ENCODE results near the gene NNAT. TPM values are rescaled to one million over a fixed set of nuclear protein-coding genes. Genes with fewer than 3 reads are reported as not detected.
A peak's percentile ranks its signal among the peaks of the same experiment; 100 is the strongest.

Gene NNAT
- total RNA-seq, 1 experiment from 2014 or later: not detected

DNA sequence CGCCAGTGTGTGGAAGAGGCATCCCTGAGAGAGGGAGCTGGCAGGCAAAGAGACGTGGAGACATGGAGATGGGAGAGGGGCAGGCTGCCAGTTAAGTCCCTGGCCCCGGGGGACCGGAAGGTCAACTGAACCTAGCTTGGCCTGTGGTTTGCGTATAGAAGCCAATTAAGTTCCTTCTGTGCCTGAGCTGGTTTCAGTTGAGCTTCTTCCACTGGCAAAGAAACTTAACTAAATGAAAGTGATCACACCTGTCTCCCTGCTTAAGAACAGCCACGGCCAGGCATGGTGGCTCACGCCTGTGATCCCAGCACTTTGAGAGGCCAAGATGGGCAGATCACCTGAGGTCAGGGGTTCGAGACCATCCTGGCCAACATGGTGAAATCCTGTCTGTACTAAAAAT lies 26.7 kb upstream of the NNAT start:
- no peak for DNase-seq
- Histone ChIP-seq H3K36me3 (no peaks in the 10 kb centered on the region), H3K4me3 (no peak overlapping the region), H3K27me3 (no peaks in the 10 kb centered on the region; the same call in 1 of the 2 replicates), H3K9me3 (no peaks in the 10 kb centered on the region)

DNA sequence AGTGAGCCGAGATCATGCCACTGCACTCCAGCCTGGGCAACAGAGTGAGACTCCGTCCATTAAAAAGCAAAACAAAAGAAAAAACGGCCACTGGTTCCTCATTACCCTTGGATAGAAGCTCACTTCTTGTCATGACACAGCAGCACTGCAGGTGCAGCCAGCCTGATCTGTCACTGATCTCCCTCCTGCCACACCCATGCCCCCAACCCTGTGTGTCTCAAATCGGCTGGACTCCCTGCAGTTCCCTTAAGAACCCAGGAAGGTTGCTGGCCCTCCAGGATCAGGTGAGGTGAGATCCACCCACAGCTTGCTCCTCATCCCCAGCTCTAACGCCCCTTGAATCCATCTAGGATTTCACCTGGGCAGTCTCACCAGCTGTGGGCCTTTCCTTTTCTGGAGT lies 26.3 kb upstream of the NNAT start:
- H3K4me3 ChIP-seq: no peak overlapping the region
- no peaks in the 10 kb centered on the region for H3K9me3 ChIP-seq
- H3K36me3 ChIP-seq: no peaks in the 10 kb centered on the region
- no peak for DNase-seq
- no peaks in the 10 kb centered on the region; the same call in 1 of the 2 replicates for H3K27me3 ChIP-seq

DNA sequence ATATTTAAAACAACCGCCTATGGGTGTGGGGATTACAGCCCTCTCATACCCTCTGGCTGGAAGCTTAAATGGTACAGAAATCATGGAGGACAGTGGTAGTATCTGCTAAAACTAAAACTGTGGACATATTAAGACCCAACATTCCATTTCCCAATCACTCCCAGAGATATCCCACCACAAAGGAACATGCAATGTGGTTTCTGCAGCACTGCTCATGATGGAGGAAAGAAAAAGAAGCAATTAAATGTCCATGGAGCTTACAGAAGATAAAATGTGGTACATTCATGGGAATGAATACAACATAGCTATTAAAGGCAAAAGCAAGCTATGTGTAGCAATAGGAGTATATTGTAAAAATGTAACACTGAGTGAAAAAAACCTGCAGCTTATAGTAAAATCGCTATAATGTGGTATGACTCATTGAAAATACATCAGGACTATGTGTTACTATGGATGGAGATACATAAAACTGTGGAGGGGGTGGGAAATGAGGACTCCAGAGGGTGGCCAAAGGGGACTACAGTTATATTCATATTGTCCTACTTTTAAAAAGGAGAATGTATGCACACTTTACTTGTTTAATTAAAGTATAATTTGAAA lies 22.9 kb upstream of the NNAT start:
- no peak for DNase-seq
- Histone ChIP-seq H3K9me3 (no peaks in the 10 kb centered on the region), H3K4me3 (no peak overlapping the region), H3K36me3 (no peaks in the 10 kb centered on the region), H3K27me3 (no peaks in the 10 kb centered on the region)

DNA sequence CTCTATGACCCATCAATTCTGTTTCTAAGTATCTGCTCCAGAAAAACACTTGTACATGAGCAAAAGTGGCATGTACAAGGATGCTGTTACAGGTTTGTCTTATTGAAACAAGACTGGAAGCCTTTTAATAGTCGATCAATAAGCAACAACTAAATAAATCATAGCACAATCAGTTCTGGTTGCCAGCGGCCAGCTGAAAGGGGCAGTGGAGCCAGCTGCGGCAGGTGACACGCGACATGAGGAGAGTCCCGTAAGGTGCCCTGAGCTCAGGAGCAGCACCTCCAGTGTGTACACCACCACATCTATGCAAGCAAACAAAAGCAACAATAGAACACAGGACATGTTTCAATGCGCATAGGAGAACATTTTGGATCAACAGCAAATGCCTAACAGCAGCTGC lies 20.7 kb upstream of the NNAT start:
- no peaks in the 10 kb centered on the region for H3K9me3 ChIP-seq
- H3K4me3 ChIP-seq: no peak overlapping the region
- no peaks in the 10 kb centered on the region for H3K27me3 ChIP-seq
- H3K36me3 ChIP-seq: no peaks in the 10 kb centered on the region
- no peak for DNase-seq

DNA sequence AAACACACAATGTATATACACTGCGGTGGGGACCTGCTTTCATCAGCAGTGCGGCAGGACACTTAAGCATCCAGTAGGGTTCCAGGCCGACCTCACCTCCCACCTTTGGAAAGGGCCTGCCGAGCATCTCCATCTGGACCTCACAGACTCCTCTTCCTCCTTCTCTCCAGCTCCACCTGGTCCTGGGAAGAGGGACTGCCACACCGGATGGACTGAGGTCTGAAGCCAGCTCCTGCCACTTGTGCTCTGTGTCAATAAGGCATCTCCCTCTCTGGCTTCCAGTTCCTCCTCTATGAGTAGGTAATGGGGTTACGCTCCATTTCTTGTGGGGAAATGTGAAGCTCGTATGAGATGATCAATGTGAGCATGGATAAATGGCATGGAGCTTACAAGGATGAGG lies 19.1 kb upstream of the NNAT start:
- Histone ChIP-seq H3K4me3 (no peak overlapping the region), H3K36me3 (no peaks in the 10 kb centered on the region), H3K9me3 (no peaks in the 10 kb centered on the region), H3K27me3 (no peaks in the 10 kb centered on the region)
- DNase-seq: no peak

DNA sequence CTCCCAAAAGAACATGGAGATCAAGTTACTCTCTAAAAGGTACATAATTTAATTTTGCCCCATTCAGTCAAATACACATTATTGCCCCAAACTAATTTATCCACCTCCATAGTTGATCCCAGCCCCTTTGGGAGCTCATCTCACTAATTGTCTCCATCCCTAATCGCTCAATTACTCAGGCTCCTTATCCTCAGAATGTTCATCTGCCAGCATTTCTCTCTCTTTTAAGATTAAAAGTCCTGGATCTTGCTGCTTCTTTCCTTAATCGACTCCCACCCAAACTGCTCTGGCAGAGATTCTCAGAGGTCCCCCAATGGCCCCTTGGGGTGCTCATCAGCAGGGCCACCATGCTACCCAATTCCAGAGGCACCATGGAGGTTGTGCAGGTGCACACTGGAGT lies 18.4 kb upstream of the NNAT start:
- Histone ChIP-seq H3K9me3 (no peaks in the 10 kb centered on the region), H3K27me3 (no peaks in the 10 kb centered on the region), H3K4me3 (no peak overlapping the region), H3K36me3 (no peaks in the 10 kb centered on the region; the same call in 1 of the 2 replicates)
- DNase-seq: no peak

DNA sequence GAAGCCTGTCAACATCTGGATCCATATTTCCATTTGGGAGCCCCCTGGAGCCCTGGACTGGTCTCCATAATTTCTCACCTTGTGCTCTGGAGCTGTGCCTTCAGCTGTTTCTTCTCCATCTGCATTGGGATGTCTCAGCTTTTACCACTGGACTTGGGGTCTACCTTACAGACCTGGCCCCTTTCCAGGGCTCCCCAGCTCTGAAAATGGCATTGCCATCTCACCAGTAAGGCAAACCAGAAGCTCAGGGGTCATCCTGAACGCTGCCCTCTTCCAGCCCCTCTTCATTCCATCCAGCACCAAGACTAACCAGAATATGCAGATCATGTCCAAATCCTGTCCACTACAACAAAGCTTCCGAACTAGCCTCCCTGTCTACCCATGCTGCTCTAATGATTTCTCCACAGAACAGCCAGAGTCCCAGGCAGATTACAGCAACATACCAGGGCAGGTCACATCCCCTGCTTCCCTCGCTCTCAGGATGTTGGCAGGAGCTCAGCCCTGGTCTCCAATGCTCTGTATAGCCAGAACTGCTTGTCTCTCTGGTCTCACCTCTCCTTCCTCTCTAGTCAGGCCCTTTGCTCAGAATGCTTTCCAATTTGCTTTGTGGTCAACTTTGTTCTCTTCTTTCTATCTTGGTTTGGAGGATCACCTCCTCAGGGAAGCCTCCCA lies 17.7 kb upstream of the NNAT start:
- DNase-seq: no peak
- Histone ChIP-seq H3K4me3 (no peak overlapping the region), H3K36me3 (peaks cover 4% of the 10 kb centered on the region)

DNA sequence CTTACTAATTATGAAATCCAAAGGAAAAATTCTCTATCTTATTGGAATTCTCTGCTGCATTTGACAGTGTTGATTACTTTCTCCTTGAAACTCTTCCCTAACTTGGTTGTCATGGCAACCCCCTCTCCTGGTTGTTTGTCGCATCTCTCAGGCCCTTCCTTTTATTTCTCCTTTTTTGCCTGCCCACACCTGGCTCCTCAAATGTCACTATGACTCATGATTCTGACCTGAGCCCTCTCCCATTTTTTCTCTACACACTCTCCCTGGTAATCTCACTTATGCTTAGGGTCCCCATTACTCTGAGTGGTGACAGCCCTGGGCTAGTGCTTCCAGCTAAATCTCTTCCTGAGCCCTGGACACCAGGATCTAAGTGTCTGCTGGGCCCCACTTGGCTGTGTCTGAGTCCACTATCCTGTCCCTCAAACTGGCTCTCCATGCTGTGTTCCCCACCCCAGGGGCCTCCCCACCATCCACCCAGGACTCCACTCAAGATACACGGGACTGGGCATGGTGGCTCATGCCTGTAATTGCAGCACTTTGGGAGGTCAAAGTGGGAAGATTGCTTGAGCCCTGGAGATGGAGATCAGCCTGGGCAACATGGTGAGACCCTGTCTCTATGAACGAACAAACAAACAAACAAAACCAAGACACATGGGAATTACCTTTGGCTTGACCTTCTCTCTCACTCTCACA lies 16.5 kb upstream of the NNAT start:
- Histone ChIP-seq H3K9me3 (no peaks in the 10 kb centered on the region), H3K36me3 (peaks cover 11% of the 10 kb centered on the region), H3K4me3 (no peak overlapping the region), H3K27me3 (no peaks in the 10 kb centered on the region)
- DNase-seq: no peak

More for the DNA sequence above, 17.7 kb upstream of the NNAT start:
- Histone ChIP-seq H3K27me3 (no peaks in the 10 kb centered on the region), H3K9me3 (no peaks in the 10 kb centered on the region)

DNA sequence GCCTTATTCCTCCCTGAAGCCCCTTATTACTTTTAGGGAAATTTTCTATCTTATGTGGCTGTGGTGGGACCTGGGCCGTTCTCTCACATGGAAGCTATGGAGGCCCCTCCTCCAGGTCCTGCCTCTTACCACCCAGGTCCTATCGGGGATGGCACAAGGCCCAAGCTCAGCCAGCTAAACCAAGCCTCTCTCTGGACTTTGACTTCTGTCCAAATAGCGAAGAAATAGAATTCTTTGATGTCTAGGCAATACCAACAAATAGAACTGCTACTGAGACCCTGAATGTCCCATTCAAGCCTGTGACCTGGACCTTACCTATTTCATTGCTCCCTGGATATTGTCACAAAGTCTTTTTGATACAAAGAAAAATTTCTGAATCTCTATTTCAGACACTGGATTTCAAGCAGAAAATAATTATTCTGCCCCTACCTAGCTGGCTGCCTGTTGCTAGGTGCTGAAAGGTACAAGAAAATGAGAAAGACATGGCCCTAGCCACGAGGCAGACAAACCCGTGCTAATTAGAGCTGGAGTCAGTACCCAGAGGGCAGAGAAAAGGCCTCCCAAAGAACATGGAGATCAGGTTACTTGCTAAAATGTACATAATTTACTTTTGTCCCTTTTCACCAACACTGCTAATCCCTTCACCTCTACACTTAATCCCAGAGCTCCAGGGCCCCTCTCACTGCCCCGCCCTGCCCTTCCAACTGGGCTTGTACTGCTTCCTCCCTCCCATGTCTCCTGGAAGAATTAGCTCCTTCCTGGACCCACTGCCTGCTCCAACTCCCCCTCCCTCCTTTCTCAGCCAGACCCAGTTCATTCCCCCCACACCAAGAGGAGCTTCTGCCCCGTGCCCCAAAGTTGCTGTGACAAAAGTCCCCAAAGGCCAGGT lies 15.5 kb upstream of the NNAT start:
- no peak for DNase-seq
- H3K4me3 ChIP-seq: no peak overlapping the region
- H3K9me3 ChIP-seq: no peaks in the 10 kb centered on the region
- H3K36me3 ChIP-seq: peaks cover 15% of the 10 kb centered on the region
- H3K27me3 ChIP-seq: no peaks in the 10 kb centered on the region

DNA sequence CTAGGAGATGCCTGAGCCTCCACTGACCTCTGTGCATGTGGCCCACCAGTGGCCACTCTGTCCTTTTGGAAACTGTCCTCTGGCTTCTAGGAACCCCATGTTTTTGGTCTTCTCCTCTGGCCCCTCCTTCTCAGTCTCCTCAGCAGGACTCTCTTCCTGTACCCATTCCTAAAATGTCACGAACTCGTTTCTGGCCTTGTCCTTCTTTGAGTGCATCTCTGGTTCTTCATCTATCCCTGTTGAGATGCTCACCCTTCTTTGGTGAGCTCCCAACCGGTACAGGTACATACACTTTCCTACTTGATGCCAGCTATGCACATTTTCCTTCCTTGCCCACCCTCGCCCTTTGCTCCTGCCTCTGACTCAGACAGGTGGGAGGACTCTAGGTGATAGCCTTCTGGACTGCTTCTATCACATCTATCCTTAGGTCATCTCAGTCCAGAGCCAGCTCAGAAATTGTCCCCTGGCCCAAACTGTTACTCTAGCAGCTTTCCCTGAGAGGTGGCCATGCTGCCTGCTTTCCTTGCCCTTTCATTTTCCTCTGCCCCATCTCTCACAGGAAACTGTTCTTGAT lies 14.8 kb upstream of the NNAT start:
- Histone ChIP-seq H3K4me3 (no peak overlapping the region), H3K36me3 (peaks cover 23% of the 10 kb centered on the region), H3K9me3 (no peaks in the 10 kb centered on the region), H3K27me3 (no peaks in the 10 kb centered on the region)
- DNase-seq: no peak

DNA sequence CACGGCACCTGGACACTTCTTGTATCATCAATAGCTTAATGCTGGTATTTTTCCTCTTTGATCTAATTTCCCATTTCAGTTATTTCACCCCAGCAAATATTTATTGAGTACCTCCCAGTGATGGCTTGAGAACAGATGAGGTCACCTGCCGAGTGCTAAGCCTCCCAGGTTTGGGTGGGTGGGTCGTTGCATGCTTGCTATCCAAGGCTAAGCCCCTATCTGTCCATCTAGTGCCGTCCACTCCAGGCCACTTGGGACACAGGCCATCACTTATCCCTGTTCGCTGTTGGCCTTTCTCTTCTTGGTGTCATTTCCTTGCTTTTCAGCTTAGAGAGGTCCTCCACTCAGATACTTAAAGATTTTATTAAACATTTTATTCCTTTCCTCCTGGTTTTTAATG lies 10.8 kb upstream of the NNAT start:
- Histone ChIP-seq H3K4me3 (no peak overlapping the region), H3K9me3 (no peaks in the 10 kb centered on the region), H3K36me3 (peaks cover 53% of the 10 kb centered on the region), H3K27me3 (no peaks in the 10 kb centered on the region; the same call in 1 of the 2 replicates)
- DNase-seq: no peak

DNA sequence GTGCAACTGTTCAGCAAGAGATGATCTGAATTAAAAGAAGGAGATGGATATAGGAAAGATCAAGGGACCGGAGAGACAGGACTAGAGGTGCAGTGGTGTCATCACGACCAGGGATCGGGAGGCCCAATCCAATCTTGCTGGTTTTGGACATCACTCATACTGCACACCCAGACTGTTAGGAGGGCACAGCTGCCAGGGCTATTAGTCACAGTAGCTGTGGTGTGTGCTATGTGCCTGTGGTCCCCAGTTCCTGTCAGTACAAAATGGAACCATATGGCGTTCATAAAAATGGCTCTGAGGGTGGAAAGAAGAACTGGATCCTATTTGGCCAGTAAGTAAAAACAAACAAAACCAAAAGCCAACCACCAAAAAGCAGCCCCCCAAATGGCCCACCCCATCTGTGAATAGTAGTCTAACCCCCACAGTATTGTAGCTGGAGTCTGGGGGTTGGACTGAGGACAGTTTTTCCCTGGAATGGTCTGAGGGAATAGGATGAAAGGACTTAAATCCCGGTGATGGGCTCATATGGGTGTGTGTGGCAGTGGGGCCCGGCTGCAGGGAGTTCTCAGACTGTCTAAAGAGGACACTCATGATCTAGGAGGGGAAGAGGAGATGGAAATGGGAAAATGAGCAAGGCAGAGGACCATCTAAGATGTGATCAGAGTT lies 9.3 kb upstream of the NNAT start:
- Histone ChIP-seq H3K27me3 (no peaks in the 10 kb centered on the region; the same call in 1 of the 2 replicates), H3K9me3 (no peaks in the 10 kb centered on the region), H3K4me3 (no peak overlapping the region), H3K36me3 (peaks cover 68% of the 10 kb centered on the region)
- DNase-seq: peak; percentile 33

DNA sequence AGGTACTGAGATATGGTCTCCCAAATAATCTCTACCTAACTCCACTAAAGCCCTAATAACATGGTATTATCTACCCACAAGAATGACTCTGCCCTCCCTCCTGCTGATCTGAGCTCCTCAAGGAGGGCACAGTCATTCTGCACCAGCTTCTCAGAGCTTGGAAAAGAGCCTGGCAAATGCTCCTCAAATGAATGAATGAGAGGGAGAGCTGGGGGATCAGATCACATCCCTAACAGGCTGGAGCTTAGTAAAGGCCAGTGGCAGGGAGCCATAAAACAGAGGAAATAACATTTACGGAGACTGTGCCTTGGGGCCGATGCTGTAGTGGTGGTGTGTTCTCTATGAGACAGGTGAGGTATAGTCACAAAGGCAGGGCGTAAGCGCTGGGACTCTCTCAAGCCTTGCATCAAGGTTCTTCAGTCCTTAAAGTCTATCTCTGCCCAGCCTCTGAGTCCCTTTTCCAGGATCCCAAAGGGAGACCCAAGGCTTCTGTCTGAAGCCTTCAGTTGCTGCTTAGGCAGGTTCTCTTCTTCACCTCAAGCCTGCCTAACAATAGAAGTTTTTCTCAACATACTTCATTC lies 7.2 kb upstream of the NNAT start:
- Histone ChIP-seq H3K4me3 (no peak overlapping the region), H3K36me3 (peaks cover 72% of the 10 kb centered on the region), H3K9me3 (no peaks in the 10 kb centered on the region), H3K27me3 (no peaks in the 10 kb centered on the region; the same call in 1 of the 2 replicates)
- no peak for DNase-seq

DNA sequence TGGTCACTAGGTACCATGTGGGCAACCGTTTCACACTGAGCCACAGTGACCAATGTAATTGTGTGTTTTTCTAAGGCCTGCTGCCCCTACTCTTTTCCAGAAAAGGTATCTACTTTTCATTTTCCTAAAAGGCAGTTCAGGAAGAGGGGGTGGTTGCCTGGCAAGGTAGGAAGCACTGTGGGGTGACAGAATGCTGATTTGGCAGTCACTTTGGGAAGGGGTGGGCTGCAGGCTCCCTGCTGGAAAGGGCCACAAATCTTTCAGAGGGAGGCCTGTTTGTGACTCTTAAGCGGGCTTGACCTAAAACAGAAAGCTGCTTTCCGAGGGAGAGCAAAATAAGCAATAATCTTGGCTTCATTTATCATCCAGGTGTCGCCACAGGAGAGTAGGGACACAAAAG lies 5.2 kb upstream of the NNAT start:
- H3K4me3 ChIP-seq: no peak overlapping the region
- H3K9me3 ChIP-seq: no peaks in the 10 kb centered on the region
- no peak for DNase-seq
- no peaks in the 10 kb centered on the region; the same call in 1 of the 2 replicates for H3K27me3 ChIP-seq
- H3K36me3 ChIP-seq: peaks cover 62% of the 10 kb centered on the region

DNA sequence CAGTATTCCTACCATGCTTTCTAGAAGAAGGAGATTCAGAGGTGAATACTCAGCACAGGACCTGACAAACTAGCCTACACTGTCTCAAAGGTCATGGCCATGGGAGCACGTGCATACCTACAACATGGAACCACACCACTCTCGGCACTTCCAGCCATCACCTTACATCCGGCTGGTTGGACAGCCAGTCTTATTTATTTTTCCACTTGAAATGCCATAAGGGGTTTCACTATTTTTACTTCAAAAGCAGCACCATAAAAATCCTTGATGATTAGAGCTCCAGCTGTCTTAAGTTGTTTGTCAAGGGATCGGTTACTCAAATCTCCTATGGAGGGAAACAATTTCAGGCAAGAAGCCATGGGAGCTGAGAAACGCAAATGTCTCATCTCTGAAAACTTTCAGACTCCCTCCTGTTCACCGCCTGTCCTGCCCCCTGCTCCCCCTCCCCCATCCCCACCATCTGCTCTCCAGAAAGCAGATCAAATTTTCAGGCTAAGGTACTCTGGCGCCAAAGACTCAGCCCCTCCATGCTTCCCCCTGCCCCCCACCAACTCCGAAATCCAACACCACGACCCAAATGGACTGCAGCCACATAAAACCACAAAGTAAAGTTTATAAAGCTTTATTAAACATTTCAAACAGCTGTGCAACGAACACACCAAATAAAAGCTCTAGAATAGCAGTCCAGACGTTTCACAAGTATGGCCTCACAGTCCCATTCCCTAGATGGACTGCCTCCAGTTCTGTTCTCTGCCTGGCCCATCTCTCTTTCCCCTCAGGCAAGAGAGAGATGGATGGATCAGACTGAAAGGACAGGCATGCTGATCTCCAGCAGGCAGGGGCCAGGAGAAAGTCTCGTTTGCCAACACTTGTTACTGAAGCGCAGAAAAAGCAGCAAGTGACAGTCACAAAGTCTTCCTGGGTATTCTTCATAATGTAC lies 4.0 kb upstream of the NNAT start:
- peaks cover 57% of the 10 kb centered on the region for H3K36me3 ChIP-seq
- peak; percentile 66 for DNase-seq
- H3K27me3 ChIP-seq: no peaks in the 10 kb centered on the region; the same call in 1 of the 2 replicates
- H3K4me3 ChIP-seq: no peak overlapping the region
- no peaks in the 10 kb centered on the region for H3K9me3 ChIP-seq

Data from MG63 (cell line).